Measurements from ENCODE around the gene MACROD2.
"Not testable (repeated sequence)": the region's sequence is repeated elsewhere in the genome, so short reads cannot be mapped to it uniquely, and the experiment has no call there.

The MACROD2 gene

DNA sequence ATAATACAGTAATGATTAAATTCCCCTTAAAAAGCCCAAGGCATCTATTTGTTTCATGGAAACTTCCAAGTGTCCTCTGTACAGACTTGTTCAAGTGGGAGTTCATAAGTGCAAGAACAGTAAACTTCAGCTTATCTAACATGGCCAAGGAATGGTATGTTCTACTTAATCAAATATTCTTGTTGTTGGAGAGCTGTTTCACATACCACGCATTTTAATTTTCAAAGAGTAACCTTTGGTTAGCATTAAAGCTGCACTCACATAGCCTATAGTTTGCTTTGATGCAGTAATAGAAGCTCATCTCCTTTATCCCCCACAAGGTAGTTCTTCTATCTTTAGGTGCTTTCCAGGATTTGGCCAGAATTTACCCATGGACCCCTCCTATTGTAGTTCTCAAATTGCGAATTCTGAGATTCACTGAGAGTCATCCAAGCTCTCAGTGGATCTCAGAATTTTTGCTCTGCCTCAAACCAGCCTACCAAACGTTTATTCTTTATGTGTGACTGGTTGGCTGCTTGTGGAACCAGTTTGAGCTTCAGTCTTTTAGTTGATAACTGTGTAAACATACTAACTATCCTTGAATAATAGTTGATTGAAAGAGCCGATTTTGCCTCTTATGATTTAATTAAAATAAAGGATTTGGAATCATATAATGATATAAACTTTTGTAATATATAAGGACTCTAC lies 1010.1 kb downstream of the MACROD2 start:
- TF ChIP-seq, protein P1, sequence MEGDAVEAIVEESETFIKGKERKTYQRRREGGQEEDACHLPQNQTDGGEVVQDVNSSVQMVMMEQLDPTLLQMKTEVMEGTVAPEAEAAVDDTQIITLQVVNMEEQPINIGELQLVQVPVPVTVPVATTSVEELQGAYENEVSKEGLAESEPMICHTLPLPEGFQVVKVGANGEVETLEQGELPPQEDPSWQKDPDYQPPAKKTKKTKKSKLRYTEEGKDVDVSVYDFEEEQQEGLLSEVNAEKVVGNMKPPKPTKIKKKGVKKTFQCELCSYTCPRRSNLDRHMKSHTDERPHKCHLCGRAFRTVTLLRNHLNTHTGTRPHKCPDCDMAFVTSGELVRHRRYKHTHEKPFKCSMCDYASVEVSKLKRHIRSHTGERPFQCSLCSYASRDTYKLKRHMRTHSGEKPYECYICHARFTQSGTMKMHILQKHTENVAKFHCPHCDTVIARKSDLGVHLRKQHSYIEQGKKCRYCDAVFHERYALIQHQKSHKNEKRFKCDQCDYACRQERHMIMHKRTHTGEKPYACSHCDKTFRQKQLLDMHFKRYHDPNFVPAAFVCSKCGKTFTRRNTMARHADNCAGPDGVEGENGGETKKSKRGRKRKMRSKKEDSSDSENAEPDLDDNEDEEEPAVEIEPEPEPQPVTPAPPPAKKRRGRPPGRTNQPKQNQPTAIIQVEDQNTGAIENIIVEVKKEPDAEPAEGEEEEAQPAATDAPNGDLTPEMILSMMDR (IDR thresholded peaks at IDR 0.05; ENCODE audit: low read depth, low read length): no peak
- DNase-seq (ENCODE audit: extremely low read depth, low read depth): no peak

- TF ChIP-seq, protein P1 (IDR thresholded peaks at IDR 0.05; ENCODE audit: low read depth, low read length): no peak
- no peak for DNase-seq (ENCODE audit: extremely low read depth, low read depth)
Measured at GRCh38 chr20:15011631-15012030, 1016.3 kb downstream of the MACROD2 start.

DNA sequence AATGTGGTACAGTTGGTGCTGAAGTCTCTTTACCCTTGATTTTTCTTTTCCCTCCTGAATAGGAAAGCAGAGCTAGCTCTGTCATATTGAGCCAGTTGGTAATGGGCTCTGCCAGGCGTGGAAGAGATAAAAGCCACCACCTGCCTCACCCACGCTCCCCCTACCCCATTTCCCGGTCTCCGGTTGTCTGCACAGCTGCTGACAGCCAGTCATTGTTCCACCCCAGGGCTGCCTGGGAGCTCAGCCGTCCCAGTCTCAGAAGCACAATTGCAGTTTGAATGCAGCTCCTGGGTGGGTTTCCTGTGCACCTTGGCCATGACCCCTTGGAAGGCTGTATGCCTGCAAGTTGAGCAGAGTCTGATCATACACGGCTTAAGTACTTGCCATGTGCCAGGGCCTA lies 1017.2 kb downstream of the MACROD2 start:
- no peak for DNase-seq (ENCODE audit: extremely low read depth, low read depth)

GRCh38 chr20:15016875-15017274 lies 1021.6 kb downstream of the MACROD2 start:
- DNase-seq (ENCODE audit: extremely low read depth, low read depth): not testable (repeated sequence)

More for the DNA sequence above, 1017.2 kb downstream of the MACROD2 start:
- TF ChIP-seq, protein P1 (IDR thresholded peaks at IDR 0.05; ENCODE audit: low read depth, low read length): no peak

DNA sequence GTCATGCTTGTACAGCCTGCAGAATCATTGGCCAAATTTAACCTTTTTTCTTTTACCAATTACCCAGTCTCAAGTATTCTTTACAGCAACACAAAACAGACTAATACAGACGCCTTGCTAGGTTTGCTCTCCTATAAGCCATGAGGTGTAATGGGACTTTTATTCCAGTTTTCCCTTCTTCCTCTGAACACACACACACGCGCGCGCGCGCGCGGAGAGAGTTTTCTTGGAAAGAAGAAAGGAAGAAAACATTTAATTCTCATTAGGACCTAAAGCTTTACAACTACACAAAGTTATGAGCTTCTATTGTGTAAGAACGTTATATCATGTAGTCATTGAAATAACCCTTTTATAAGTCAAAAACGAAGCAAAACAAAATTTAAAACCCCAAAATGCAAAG lies 1023.6 kb downstream of the MACROD2 start:
- DNase-seq (ENCODE audit: extremely low read depth, low read depth): no peak

DNA sequence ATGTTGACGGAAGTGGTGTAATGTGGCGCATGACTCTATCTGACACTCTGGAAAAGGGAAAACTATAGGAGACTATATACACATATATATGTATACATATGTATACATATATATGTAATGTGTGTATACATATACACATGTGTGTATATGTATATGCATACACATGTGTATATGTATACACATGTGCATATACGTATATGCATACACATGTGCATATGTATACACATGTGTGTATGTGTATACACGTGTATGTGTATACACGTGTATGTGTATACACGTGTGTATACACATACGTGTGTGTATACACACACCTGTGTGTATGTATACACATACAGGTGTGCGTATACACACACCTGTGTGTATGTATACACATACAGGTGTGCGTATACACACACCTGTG lies 1025.5 kb downstream of the MACROD2 start:
- DNase-seq (ENCODE audit: extremely low read depth, low read depth): no peak
- TF ChIP-seq, protein P1 (IDR thresholded peaks at IDR 0.05; ENCODE audit: low read depth, low read length): no peak

More for the DNA sequence above, 1023.6 kb downstream of the MACROD2 start:
- TF ChIP-seq, protein P1 (IDR thresholded peaks at IDR 0.05; ENCODE audit: low read depth, low read length): no peak

DNA sequence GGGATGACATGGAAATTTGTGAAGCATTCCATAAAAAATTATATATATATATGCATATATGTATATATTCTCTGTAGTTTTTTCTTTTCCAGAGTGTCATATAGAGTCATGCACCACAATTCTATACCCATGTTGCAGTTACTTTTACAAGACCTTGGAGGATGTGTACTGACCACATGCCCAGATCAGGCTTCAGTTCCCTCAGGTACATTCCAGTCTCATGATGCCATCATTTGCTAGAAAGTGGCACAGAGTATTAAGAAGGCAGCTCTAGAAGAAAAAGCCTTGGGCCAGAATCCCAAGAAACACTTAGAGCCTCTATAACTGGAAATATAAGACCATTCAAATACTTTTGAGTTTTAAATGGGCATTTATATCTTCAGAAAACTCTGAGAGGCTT lies 1027.6 kb downstream of the MACROD2 start:
- TF ChIP-seq, protein P1 (IDR thresholded peaks at IDR 0.05; ENCODE audit: low read depth, low read length): no peak

DNA sequence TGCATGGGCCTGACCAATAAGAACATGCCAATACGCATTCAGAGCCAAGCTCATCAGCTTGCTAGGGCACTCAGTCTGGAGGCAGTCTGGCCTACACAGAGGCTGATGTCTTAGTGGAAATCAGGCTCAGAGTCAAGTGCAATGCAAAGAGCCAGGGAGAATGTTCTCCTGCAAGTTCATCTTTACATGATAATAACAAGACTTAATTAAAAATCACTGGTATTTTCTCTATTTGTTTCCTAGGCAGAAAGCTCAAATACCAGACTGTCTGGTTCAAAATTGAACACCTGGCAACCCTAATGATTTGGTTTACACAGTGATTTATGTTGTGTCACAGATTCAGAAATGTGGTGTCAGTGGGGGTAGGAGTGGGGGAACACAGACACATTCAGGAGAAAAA lies 1031.4 kb downstream of the MACROD2 start:
- TF ChIP-seq, protein P1 (IDR thresholded peaks at IDR 0.05; ENCODE audit: low read depth, low read length): no peak
- DNase-seq (ENCODE audit: extremely low read depth, low read depth): no peak

More for the DNA sequence above, 1027.6 kb downstream of the MACROD2 start:
- no peak for DNase-seq (ENCODE audit: extremely low read depth, low read depth)

Data from AG09319 (cell line).